Upper lobe of left lung (tissue), 4 donors: ENCODE data around the gene DCUN1D1.

ENCODE experiments used
- POLR2A ChIP-seq, 4 donors: fragments of 450-650 bp; IDR thresholded peaks; one replicate each; pipeline ENCODE4 v1.5.1; 2016 to 2017; ENCODE audit warnings: antibody characterized with exemption in 4 of 4, mild to moderate bottlenecking in 2 of 4
- TF ChIP-seq, protein P1 (sequence below), 6 experiments: fragments of 450-650 bp in 4 of 6; fragments of 200-600 bp in 2 of 6; sonication (generic) in 2 of 6; IDR thresholded peaks; one replicate each; pipeline ENCODE4 v1.5.1; 2016 to 2019; ENCODE audit warnings: antibody characterized with exemption in 6 of 6

- TF ChIP-seq, protein P1, sequence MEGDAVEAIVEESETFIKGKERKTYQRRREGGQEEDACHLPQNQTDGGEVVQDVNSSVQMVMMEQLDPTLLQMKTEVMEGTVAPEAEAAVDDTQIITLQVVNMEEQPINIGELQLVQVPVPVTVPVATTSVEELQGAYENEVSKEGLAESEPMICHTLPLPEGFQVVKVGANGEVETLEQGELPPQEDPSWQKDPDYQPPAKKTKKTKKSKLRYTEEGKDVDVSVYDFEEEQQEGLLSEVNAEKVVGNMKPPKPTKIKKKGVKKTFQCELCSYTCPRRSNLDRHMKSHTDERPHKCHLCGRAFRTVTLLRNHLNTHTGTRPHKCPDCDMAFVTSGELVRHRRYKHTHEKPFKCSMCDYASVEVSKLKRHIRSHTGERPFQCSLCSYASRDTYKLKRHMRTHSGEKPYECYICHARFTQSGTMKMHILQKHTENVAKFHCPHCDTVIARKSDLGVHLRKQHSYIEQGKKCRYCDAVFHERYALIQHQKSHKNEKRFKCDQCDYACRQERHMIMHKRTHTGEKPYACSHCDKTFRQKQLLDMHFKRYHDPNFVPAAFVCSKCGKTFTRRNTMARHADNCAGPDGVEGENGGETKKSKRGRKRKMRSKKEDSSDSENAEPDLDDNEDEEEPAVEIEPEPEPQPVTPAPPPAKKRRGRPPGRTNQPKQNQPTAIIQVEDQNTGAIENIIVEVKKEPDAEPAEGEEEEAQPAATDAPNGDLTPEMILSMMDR (IDR thresholded peaks at IDR 0.05), result no peak
- no peak for TF ChIP-seq POLR2A (IDR thresholded peaks at IDR 0.05)
Observed at GRCh38 chr3:183015185-183015584, 34.8 kb upstream of the DCUN1D1 start.
